ENCODE measurements around the gene DOCK3.
"Not testable (repeated sequence)": the region's sequence is repeated elsewhere in the genome, so short reads cannot be mapped to it uniquely, and the experiment has no call there.

DOCK3 gene

GRCh38 chr3:51102396-51102795 is 427.7 kb downstream of the DOCK3 start:
- no peak for DNase-seq (ENCODE audit: low read depth)

- no peak for DNase-seq (ENCODE audit: low read depth)
These were observed 431.6 kb downstream of the DOCK3 start for GRCh38 chr3:51106242-51106876.

DNA sequence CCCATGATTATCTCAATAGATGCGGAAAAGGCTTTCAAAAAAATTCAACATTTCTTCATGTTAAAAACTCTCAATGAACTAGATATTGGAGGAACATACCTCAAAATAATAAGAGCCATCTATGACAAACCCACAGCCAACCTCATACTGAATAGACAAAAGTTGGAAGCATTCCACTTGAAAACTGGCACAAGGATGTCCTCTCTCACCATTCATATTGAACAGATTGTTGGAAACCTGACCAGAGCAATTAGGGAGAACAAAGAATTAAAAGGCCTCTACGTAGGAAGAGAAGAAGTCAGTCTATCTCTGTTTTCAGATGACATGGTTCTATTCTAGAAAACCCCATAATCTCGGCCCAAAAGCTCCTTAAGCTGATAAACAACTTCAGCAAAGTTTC is 435.9 kb downstream of the DOCK3 start:
- no peak for DNase-seq (ENCODE audit: low read depth)

DNA sequence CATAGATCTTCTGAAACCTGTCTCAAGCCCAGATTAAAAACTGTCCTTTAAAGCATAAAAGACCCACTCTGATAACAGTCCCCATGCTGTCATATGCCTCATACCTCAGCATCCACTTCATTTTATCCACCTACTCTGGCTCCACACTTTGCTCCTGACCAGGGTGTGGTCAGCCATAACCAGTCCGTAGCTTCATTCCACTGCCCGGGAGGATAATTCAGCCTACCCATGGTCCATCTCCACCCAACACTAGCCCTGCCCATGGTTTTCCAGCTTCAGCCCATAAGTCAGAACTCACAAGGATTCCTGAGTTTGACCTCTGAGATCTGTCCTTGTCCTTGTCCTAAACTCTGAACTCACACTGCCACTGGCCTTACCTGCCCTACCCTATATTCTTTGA is 448.2 kb downstream of the DOCK3 start:
- no peak for DNase-seq (ENCODE audit: low read depth)

GRCh38 chr3:51123531-51123930 is 448.8 kb downstream of the DOCK3 start:
- no peak for DNase-seq (ENCODE audit: low read depth)

DNA sequence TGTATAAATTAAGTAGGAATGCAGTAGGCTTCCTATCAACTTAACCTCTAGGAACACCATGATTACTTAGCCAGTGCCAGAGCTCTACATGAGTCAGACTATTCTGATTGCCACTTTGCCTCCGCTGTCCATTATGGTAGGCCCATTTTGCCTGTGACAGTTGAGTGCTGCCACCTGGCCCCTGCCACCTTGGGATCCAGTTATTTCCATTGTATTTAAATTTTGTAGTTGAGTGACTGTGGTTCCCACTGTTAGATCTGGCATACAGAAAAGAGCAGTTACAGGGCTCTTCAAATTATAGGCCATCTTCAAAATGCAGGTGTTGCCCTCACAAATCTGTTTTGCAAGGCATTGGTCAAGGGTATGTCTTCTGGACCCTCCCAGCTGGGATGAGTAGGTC is 456.9 kb downstream of the DOCK3 start:
- not testable (repeated sequence) for DNase-seq (ENCODE audit: low read depth)

DNA sequence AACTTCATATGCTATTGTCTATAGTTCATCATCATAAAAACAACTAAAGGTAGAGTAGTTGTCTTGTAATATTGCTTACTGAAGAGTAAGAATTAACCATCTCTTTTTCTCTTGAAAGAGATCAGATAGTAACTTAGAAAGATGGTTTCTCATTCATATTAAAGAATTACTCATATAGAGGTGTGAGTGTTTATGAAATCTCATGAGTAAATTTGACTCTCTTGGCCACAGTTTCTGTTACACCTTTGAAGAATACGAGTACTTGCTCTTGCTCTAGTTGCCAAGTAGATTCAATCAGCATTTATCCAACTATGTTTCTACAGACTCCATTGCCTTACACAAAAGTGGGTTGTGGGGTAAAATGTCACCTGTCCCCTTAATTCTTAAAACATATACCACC is 463.0 kb downstream of the DOCK3 start:
- no peak for DNase-seq (ENCODE audit: low read depth)

GRCh38 chr3:51139616-51140015 is 464.9 kb downstream of the DOCK3 start:
- no peak for DNase-seq (ENCODE audit: low read depth)

- DNase-seq (ENCODE audit: low read depth), result no peak
These were observed 466.8 kb downstream of the DOCK3 start for GRCh38 chr3:51141573-51141972.

DNA sequence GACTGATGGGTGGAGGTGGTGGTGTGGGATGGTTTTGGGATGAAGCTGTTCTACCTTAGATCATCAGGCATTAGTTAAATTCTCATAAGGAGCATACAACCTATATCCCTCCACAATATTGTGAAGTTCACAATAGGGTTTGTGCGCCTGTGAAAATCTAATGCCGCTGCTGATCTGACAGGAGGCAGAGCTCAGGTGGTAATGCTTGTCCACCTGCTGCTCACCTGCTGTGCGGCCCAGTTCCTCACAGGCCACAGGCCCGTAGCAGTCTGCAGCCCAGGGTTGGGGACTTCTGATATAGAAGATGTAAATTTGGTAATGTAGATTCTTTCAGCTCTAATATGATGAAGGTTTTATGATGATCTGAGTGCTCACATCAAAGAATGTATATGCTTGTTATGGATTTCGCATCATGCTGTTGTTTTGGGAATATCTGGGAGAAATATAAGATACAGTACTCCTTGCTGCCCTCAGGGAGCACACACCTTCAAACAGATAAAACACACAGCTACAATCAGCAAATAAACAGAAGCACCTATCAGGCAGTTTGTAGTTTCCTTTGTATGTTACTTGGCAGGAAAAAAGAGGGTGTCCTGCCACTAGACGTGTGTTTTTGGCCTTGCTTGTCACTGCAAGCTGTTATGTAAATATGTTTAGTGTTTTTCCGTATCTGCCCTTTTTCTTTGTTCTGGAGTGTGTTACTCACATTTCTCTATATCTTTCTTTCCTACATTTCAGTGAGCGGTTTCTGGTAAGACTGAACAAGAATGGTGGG is 471.3 kb downstream of the DOCK3 start:
- DNase-seq (ENCODE audit: low read depth), result no peak

GRCh38 chr3:51146781-51147180 is 472.1 kb downstream of the DOCK3 start:
- DNase-seq (ENCODE audit: low read depth), result no peak

GRCh38 chr3:51156147-51156546 is 481.4 kb downstream of the DOCK3 start:
- no peak for DNase-seq (ENCODE audit: low read depth)

GRCh38 chr3:51163051-51163450 is 488.3 kb downstream of the DOCK3 start:
- no peak for DNase-seq (ENCODE audit: low read depth)

DNA sequence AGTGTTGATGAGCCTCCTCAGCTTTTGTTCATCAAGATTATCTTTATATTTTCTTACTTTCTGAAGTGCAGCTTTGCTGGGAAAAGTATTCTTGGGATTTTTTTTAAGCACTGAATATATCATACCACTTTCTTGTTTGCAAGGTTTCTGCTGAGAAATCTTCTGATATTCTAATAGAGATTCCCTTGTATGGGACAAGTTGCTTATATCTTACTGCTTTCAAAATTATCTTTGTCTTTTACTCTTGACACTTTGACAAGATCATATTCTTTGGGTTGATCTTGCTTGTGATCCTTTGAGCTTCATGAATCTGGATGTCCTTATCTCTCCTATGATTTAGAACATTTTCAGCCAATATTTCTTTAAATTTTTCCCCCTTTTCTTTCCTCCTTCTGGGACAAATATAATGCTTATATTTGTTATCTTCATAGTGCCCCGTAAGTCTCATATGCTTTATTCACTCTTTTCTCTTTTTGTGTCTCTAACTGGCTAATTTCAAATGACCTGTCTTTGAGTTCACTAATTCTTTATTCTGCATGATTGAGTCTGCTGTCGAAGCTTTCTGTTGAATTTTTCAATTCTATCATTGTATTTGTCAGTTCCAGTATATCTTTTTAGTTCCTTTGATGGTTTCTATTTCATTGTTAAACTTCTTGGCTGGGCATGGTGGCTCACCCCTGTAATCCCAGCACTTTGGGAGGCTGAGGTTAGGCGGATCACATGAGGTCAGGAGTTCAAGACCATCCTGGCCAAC is 499.0 kb downstream of the DOCK3 start:
- DNase-seq (ENCODE audit: low read depth), result no peak

GRCh38 chr3:51176923-51177322 is 502.2 kb downstream of the DOCK3 start:
- no peak for DNase-seq (ENCODE audit: low read depth)

- not testable (repeated sequence) for DNase-seq (ENCODE audit: low read depth)
These were observed 511.7 kb downstream of the DOCK3 start for GRCh38 chr3:51186446-51186845.

DNA sequence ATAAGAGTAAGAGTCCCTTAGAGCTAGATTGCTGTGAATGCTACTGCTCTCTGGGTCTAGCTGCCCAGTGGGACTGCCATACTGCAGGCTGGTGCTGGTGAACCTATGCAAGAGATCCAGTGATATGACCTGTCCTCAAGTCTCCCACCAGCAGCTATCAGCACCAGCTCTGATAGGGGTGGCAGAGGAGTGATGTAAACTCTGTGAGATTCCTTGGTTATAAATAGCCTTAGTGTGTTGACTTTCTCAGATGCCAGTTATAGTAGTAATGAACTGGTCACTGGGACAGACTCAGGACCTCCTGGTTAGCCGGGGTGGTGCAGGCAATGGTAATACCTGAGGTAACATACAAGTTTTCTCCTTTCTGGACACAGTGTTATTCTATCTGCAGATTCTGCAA is 515.5 kb downstream of the DOCK3 start:
- no peak for DNase-seq (ENCODE audit: low read depth)

DNA sequence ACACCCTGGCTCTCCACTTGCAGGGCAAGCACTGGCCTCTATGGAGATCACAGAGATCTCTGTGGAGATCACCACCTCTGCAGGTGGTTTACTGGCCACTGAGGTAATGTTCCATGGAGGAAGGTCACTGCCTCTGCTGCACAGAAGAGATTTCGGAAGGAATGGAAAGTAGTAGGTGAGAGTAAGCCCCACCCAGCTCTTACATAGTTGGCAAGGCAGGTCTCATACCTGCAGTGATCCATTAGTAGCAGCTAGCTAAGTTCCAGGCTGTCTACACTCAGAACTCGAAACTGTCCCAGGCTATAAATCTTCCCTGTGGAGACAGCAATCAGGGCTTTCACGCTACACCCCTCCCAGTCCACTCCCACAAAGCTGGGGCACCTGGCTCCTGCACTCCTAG is 516.1 kb downstream of the DOCK3 start:
- DNase-seq (ENCODE audit: low read depth), result no peak

DNA sequence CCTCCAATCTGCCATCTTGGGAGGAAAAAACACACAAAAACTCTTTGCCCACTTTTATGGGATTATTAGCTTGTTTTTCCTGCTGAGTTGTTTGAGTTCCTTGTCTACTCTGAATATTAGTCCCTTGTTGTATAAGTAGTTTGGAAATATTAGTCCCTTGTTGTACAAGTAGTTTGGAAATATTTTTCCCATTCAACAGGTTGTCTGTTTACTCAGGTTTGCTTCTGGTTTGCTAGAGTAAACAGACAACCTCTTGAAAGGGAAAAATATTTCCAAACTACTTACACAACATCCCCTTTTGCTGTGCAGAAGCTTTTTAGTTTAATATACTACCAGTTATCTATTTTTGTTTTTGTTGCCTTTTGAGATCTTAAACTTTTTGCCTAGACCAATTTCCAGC is 517.0 kb downstream of the DOCK3 start:
- DNase-seq (ENCODE audit: low read depth), result no peak

DNA sequence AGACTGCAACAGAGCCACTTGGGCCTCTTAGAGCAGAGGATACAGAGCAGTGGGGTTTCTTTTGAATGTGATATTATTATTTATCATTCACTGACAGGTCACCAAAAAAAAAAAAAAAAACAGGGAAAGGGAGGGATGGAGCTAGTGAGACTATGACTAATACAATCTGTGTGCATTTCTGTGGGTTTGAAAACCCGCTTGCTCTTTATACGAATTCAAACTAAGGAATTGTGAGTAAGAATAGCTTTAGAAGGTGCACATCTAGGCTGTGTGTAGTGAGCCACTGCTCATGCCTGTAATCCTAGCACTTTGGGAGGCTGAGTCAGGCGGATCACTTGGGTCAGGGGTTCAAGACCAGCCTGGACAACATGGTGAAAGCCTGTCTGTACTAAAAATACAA is 523.8 kb downstream of the DOCK3 start:
- DNase-seq (ENCODE audit: low read depth), result no peak

- not testable (repeated sequence) for DNase-seq (ENCODE audit: low read depth)
These were observed 524.6 kb downstream of the DOCK3 start for GRCh38 chr3:51199296-51199695.

DNA sequence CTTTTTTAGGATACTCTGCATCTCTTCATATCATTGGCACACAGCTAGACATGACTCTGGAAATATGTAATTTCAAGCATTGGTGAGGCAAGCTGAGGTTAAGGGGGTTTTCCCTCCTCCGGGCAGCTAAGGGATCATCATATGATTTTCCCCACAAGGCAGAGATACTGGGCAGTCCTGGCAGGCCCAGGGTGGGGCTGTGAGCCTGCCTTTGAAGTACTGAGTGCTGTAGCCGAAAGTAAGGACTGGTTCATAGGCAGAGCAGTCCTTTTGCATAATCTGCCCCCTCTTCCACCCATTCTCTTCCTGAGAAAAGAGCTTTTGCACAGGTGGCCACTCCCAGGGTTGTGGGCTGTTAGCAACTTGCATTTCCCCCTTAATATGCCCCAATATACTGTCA is 541.6 kb downstream of the DOCK3 start:
- DNase-seq (ENCODE audit: low read depth), result no peak

DNA sequence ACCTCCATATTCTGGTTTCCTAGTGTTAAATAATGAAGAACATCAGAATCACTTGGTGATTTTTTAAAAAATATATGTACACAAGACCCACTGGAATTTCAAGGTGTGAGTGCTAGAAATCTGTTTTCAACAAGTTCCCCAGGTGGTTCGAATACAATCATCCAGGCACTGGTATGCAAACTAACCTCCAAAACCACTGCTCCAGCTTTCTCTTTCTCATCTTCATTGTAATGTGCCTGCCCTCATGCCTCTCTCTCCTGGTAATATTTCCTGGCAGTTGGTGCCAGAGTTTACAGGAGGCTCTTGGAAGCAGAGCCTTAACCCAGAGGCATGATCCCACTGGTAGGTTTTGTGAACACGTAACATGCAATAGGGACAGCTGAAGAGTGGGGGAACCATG is 547.2 kb downstream of the DOCK3 start:
- DNase-seq (ENCODE audit: low read depth), result no peak

All from stromal cell of bone marrow (primary cell).